Mammary epithelial cell (primary cell): Measurements from ENCODE around the gene BIRC5.

Experiments used
- EZH2 ChIP-seq: IDR thresholded peaks from 2 replicates; pipeline ENCODE4 v1.6.1; 2012; ENCODE audit warnings: low read length, inconsistent platforms, borderline replicate concordance
- TF ChIP-seq, protein P1 (sequence below), 2 donors: IDR thresholded peaks in 1 of 2; conservative IDR thresholded peaks in 1 of 2; 2 replicates each; pipeline ENCODE4 v1.5.1; 2011 to 2012; ENCODE audit warnings: inconsistent platforms in 2 of 2, low read length in 2 of 2, mild to moderate bottlenecking in 2 of 2, control low read depth in 1 of 2, low read depth in 1 of 2; ENCODE audit not compliant: insufficient read depth in 1 of 2; ENCODE audit errors: extremely low read depth in 1 of 2

GRCh38 chr17:78237401-78238012 is 23.5 kb downstream of the BIRC5 start:
- TF ChIP-seq, protein P1, sequence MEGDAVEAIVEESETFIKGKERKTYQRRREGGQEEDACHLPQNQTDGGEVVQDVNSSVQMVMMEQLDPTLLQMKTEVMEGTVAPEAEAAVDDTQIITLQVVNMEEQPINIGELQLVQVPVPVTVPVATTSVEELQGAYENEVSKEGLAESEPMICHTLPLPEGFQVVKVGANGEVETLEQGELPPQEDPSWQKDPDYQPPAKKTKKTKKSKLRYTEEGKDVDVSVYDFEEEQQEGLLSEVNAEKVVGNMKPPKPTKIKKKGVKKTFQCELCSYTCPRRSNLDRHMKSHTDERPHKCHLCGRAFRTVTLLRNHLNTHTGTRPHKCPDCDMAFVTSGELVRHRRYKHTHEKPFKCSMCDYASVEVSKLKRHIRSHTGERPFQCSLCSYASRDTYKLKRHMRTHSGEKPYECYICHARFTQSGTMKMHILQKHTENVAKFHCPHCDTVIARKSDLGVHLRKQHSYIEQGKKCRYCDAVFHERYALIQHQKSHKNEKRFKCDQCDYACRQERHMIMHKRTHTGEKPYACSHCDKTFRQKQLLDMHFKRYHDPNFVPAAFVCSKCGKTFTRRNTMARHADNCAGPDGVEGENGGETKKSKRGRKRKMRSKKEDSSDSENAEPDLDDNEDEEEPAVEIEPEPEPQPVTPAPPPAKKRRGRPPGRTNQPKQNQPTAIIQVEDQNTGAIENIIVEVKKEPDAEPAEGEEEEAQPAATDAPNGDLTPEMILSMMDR (conservative IDR thresholded peaks at IDR 0.05 in 1 of 2, IDR thresholded peaks at IDR 0.05 in 1 of 2; ENCODE audit: extremely low read depth in 1 of 2, insufficient read depth in 1 of 2, low read depth in 1 of 2, low read length in 2 of 2): no peak
- no peak for TF ChIP-seq EZH2
